ENCODE measurements around the gene SLC23A1. TPM values are rescaled to one million over a fixed set of nuclear protein-coding genes. Genes with fewer than 3 reads are reported as not detected.
A peak's percentile ranks its signal among the peaks of the same experiment; 100 is the strongest.

Gene SLC23A1
- total and polyA plus RNA-seq, 2 of the 13 experiments (the other 11 are each of a cell fraction or from before 2014, with no cell fraction given) = 6.0 to 6.6 TPM

- TF ChIP-seq ZSCAN22 (CRISPR knock-in tag; IDR thresholded peaks at IDR 0.05) (no peak), TCF7 (IDR thresholded peaks at IDR 0.05; ENCODE audit: low read depth) (no peak), DNMT1 (CRISPR knock-in tag; IDR thresholded peaks at IDR 0.05) (no peak), ZFP91 (CRISPR knock-in tag; IDR thresholded peaks at IDR 0.05; ENCODE audit: borderline replicate concordance) (0 out of 2 replicates have a peak, but pooled peaks have one; percentile 43), RFXANK (CRISPR knock-in tag; IDR thresholded peaks at IDR 0.05) (no peak), DMTF1 (CRISPR knock-in tag; IDR thresholded peaks at IDR 0.05) (no peak), REL (CRISPR knock-in tag; conservative IDR thresholded peaks at IDR 0.05) (no peak), PHF5A (CRISPR knock-in tag; IDR thresholded peaks at IDR 0.05; ENCODE audit: low read depth, unreplicated experiment) (peak; percentile 77), ZNF576 (CRISPR knock-in tag; IDR thresholded peaks at IDR 0.05) (no peak), KMT2A (CRISPR knock-in tag; IDR thresholded peaks at IDR 0.05) (0 out of 2 replicates have a peak, but pooled peaks have one; percentile 41), ZNF737 (CRISPR knock-in tag; IDR thresholded peaks at IDR 0.05; ENCODE audit: borderline replicate concordance) (no peak), TEAD3 (CRISPR knock-in tag; optimal IDR thresholded peaks at IDR 0.05; ENCODE audit: borderline replicate concordance) (peak; percentile 72), SOX5 (CRISPR knock-in tag; IDR thresholded peaks at IDR 0.05; ENCODE audit: borderline replicate concordance) (0 out of 2 replicates have a peak, but pooled peaks have one; percentile 26), ATF1 (CRISPR knock-in tag; IDR thresholded peaks at IDR 0.05) (no peak), MXI1 (IDR thresholded peaks at IDR 0.05; ENCODE audit: borderline replicate concordance, low read depth, low read length) (peak; percentile 42; the same call in 1 of the 3 replicates), SCMH1 (CRISPR knock-in tag; IDR thresholded peaks at IDR 0.05; ENCODE audit: borderline replicate concordance) (no peak), ZNF552 (CRISPR knock-in tag; IDR thresholded peaks at IDR 0.05; ENCODE audit: borderline replicate concordance) (no peak), KDM5A (IDR thresholded peaks at IDR 0.05; ENCODE audit: borderline replicate concordance, low read length) (no peak), ZNF777 (CRISPR knock-in tag; IDR thresholded peaks at IDR 0.05) (0 out of 2 replicates have a peak, but pooled peaks have one; percentile 1), ZNF343 (CRISPR knock-in tag; IDR thresholded peaks at IDR 0.05) (no peak), BCLAF1 (IDR thresholded peaks at IDR 0.05) (no peak)
- TF ChIP-seq, protein P1, sequence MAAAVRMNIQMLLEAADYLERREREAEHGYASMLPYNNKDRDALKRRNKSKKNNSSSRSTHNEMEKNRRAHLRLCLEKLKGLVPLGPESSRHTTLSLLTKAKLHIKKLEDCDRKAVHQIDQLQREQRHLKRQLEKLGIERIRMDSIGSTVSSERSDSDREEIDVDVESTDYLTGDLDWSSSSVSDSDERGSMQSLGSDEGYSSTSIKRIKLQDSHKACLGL (CRISPR knock-in tag; IDR thresholded peaks at IDR 0.05) = no peak
Measured at GRCh38 chr5:139385061-139386049, 2.3 kb upstream of the SLC23A1 start (continued).

Data from HepG2 (cell line).